Mucosa of descending colon (tissue), 3 donors: ENCODE results near the gene GART. TPM values are rescaled to one million over a fixed set of nuclear protein-coding genes. Genes with fewer than 3 reads are reported as not detected.
"Not testable (repeated sequence)": the region's sequence is repeated elsewhere in the genome, so short reads cannot be mapped to it uniquely, and the experiment has no call there.

ENCODE experiments used
- ATAC-seq: fragments of 200-7000 bp; cut with Tn5 transposase; one replicate; pipeline ENCODE4 v1.9.1; 2020; ENCODE audit warnings: mild to moderate bottlenecking, moderate library complexity
- DNase-seq, 3 donors: peaks; one replicate each; pipeline ENCODE4 v3.0.0-alpha.2; 2020
- H3K36me3 ChIP-seq: fragments of 200-600 bp; one replicate; pipeline ENCODE4 v1.8.0; 2021; ENCODE audit warnings: low read depth, mild to moderate bottlenecking
- H3K4me1 ChIP-seq: fragments of 200-600 bp; one replicate; pipeline ENCODE4 v1.8.0; 2021; ENCODE audit warnings: low read depth, mild to moderate bottlenecking
- H3K4me3 ChIP-seq: fragments of 200-600 bp; one replicate; pipeline ENCODE4 v1.8.0; 2021; ENCODE audit warnings: mild to moderate bottlenecking
- H3K9me3 ChIP-seq: fragments of 200-600 bp; one replicate; pipeline ENCODE4 v1.8.0; 2021; ENCODE audit warnings: mild to moderate bottlenecking
- CTCF ChIP-seq: fragments of 200-600 bp; IDR thresholded peaks from one replicate; pipeline ENCODE4 v1.8.0; 2022; ENCODE audit warnings: antibody characterized with exemption, mild to moderate bottlenecking
- intact Hi-C, 2 donors: fragments of 100-400 bp; cut with DNase I in 1 of 2; cut with micrococcal nuclease in 1 of 2; formaldehyde crosslinking; loops; one replicate each; pipeline versions ENCODE4 v1.11.0 to v1.11.1; 2022; cut with DNase I, micrococcal nuclease
- total RNA-seq, 3 donors: library from RNA; stranded (reverse); fragmentation: NEBNext Ultra II Directional in 2 of 3; extraction: Animal tissue kit (Norgen Biotek cat#: 25700) in 2 of 3; gene quantifications; one replicate each; pipeline versions ENCODE4 v1.2.1 to v1.2.4, GENCODE V29; 2021 to 2023
- donor health status: DM: no; HTN: no; CAD: no; lungs with moderate emphysema.
- donor health status: DM: no; HTN: no; CAD: no.
- donor health status: DM: no; HTN: yes; CAD: no.

Gene GART
- total RNA-seq, 3 donors from 2014 or later: 45.5 to 57.2 (median 55.6) TPM

GRCh38 chr21:33514229-33514628, 27.7 kb downstream of the GART start:
- H3K4me3 ChIP-seq: no peak overlapping the region
- ATAC-seq (peak; percentile 57), DNase-seq (no peak)
- intact Hi-C loops: no loop called here
- H3K4me1 ChIP-seq: no peaks in the 10 kb centered on the region
- H3K36me3 ChIP-seq: no peaks in the 10 kb centered on the region
- H3K9me3 ChIP-seq: no peaks in the 10 kb centered on the region
- TF ChIP-seq CTCF: no peak

GRCh38 chr21:33512481-33512880, 29.4 kb downstream of the GART start:
- H3K9me3 ChIP-seq: no peaks in the 10 kb centered on the region
- ATAC-seq: no peak

GRCh38 chr21:33511639-33512038, 30.3 kb downstream of the GART start:
- DNase-seq: no peak
- no peak for ATAC-seq
- intact Hi-C loops: no loop called here
- no peaks in the 10 kb centered on the region for H3K36me3 ChIP-seq
- H3K9me3 ChIP-seq: no peaks in the 10 kb centered on the region
- no peak for TF ChIP-seq CTCF
- H3K4me3 ChIP-seq: no peak overlapping the region
- no peaks in the 10 kb centered on the region for H3K4me1 ChIP-seq

More at GRCh38 chr21:33512481-33512880, 29.4 kb downstream of the GART start:
- no peak for DNase-seq
- intact Hi-C loops: no loop called here
- TF ChIP-seq CTCF: no peak
- Histone ChIP-seq H3K36me3 (no peaks in the 10 kb centered on the region), H3K4me3 (no peak overlapping the region), H3K4me1 (no peaks in the 10 kb centered on the region)

- no peak for TF ChIP-seq CTCF
- DNase-seq: no peak
These were observed 31.1 kb downstream of the GART start for GRCh38 chr21:33510826-33511225.

GRCh38 chr21:33507003-33507402, 34.9 kb downstream of the GART start:
- DNase-seq, H3K9me3 ChIP-seq, H3K4me1 ChIP-seq, H3K4me3 ChIP-seq, H3K36me3 ChIP-seq, ATAC-seq, intact Hi-C loops: not testable (repeated sequence)

More at GRCh38 chr21:33510826-33511225, 31.1 kb downstream of the GART start:
- Histone ChIP-seq H3K36me3 (no peaks in the 10 kb centered on the region), H3K4me3 (no peak overlapping the region), H3K9me3 (no peaks in the 10 kb centered on the region), H3K4me1 (no peaks in the 10 kb centered on the region)
- ATAC-seq: no peak
- intact Hi-C loops: no loop called here

- intact Hi-C loops: no loop called here
These were observed 36.1 kb downstream of the GART start for GRCh38 chr21:33505833-33506232.

More at GRCh38 chr21:33505833-33506232, 36.1 kb downstream of the GART start:
- H3K4me3 ChIP-seq: no peak overlapping the region
- ATAC-seq: no peak
- no peak for TF ChIP-seq CTCF
- DNase-seq: no peak
- H3K9me3 ChIP-seq: no peaks in the 10 kb centered on the region
- H3K36me3 ChIP-seq: no peaks in the 10 kb centered on the region
- H3K4me1 ChIP-seq: no peaks in the 10 kb centered on the region
